Suprapubic skin (tissue), 3 donors: Measurements from ENCODE around the gene INTS14.

ENCODE experiments used
- CTCF ChIP-seq, 2 donors: fragments of 200-600 bp in 1 of 2; fragments of 450-650 bp in 1 of 2; sonication (generic) in 1 of 2; IDR thresholded peaks; one replicate each; pipeline ENCODE4 v1.5.1; 2016 to 2019; ENCODE audit warnings: antibody characterized with exemption in 2 of 2, mild to moderate bottlenecking in 1 of 2, moderate library complexity in 1 of 2
- POLR2A ChIP-seq, 2 donors: fragments of 450-650 bp; IDR thresholded peaks; one replicate each; pipeline ENCODE4 v1.6.1; 2017; ENCODE audit warnings: antibody characterized with exemption in 2 of 2, mild to moderate bottlenecking in 2 of 2, moderate library complexity in 2 of 2

DNA sequence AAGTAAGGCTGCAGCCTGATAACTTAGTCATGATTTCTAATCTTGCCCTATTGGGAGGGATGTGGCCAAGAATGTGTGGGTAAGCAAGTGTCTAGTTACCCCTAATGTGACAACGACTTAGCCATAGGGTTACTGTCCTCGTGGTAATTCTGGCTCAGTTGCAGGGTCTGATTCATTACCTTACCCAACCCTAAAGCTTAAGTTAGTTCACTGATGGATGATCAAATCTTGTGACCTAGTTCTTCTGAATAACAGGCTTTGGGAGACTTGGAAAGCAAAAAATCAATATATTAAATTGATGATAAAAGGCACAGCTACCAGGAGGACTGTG is 1.6 kb upstream of the INTS14 start:
- TF ChIP-seq POLR2A (IDR thresholded peaks at IDR 0.05): no peak
- no peak for TF ChIP-seq CTCF (IDR thresholded peaks at IDR 0.05)
